GM12801 (cell line): ENCODE results near the gene RXFP2.

ENCODE experiments used
- TF ChIP-seq, protein P1 (sequence below): IDR thresholded peaks from one replicate; pipeline ENCODE4 v1.5.1; 2011; ENCODE audit warnings: control low read depth; ENCODE audit not compliant: insufficient read length; ENCODE audit errors: extremely low read depth

Gene RXFP2

DNA sequence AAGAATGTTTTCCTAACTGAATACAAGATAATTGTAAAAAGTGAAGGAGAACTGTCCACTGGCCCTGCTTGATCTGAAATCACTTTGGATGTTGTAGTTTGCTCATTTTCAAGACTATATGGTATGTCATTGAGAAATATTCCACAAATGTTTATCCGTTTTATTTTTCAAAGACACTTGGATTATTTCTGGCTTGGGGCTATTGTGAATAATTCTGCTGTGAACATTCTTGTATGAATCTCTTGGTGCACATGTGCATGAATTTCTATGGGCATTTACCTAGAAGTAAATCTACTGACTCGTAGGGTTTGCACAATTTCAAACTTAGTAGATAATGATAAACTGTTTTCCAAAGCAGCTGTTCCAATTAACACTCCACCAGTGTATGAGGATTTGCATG lies 8.6 kb downstream of the RXFP2 start:
- TF ChIP-seq, protein P1, sequence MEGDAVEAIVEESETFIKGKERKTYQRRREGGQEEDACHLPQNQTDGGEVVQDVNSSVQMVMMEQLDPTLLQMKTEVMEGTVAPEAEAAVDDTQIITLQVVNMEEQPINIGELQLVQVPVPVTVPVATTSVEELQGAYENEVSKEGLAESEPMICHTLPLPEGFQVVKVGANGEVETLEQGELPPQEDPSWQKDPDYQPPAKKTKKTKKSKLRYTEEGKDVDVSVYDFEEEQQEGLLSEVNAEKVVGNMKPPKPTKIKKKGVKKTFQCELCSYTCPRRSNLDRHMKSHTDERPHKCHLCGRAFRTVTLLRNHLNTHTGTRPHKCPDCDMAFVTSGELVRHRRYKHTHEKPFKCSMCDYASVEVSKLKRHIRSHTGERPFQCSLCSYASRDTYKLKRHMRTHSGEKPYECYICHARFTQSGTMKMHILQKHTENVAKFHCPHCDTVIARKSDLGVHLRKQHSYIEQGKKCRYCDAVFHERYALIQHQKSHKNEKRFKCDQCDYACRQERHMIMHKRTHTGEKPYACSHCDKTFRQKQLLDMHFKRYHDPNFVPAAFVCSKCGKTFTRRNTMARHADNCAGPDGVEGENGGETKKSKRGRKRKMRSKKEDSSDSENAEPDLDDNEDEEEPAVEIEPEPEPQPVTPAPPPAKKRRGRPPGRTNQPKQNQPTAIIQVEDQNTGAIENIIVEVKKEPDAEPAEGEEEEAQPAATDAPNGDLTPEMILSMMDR: no peak

DNA sequence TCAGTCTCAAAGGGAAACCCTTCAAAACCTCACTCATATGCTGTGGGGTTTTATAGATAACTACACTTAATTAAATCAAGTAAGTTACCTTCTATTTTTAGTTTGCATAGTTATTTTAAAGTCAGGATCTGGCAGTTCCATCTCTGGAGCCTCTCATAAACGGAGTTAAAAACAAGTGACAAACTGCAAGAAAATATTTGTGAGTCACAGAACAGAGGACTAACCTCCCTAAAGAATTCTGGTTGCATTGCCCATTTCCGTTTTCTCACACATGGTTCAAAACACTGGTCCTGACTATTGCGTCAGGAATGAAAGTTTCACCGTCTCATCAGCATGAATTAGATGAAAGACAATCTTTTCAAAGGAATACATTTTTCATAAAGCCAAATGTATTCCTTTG lies 10.6 kb downstream of the RXFP2 start:
- TF ChIP-seq, protein P1: no peak

DNA sequence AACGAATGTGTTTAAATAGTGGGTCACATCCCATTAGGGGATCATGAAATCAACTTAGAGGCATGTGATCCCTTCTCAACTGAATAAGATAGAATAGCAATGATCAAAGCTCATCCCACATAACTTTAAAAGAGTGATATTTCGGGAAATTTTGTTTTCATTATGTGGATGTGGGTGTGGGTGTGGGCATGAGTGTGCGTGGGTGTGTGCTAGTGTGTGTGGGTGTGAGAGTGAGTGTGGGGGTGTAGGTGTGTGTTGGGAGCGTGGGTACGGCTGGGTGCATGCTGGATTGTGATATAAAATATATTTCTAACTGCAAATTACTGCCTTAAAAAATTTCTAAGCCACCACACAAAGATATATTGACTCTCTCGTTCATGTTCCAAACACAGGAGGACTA lies 15.9 kb downstream of the RXFP2 start:
- TF ChIP-seq, protein P1: no peak

DNA sequence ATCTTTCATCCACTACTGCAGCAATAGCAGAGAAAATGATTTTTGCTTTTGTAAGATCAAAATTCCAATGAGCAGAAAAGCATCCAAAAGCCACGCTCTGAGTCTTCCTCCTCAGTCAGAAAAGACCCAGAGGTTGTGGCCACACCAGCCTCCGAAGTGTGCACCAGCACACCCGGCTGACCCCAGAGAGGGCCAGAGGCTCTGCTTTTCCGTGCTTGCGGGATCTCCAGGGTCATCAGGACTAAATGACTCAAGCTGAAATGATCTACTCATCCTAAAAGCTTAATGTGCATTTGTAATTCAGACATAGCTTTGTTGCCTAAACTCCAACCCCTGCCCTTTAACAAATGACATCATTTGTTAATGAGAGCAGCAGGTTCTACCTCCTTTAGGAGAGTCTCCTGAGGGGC lies 16.5 kb downstream of the RXFP2 start:
- TF ChIP-seq, protein P1: no peak

DNA sequence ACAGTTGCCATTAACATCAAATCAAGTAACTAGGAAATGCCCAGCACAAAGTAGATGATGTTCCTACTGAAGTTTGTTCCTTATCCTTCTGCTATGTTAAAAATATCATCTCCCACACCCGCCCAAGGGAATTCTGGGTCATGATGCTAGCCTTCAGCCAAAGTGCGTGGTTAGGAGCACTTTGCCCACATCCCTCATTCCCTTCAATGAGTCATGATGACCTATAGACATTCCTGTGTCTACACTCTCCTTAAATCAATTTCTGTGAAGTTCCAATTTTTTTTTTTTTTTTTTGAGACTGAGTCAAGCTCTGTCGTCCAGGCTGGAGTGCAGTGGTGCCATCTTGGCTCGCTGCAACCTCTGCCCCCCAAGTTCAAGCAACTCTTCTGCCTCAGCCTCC lies 17.0 kb downstream of the RXFP2 start:
- TF ChIP-seq, protein P1: no peak

DNA sequence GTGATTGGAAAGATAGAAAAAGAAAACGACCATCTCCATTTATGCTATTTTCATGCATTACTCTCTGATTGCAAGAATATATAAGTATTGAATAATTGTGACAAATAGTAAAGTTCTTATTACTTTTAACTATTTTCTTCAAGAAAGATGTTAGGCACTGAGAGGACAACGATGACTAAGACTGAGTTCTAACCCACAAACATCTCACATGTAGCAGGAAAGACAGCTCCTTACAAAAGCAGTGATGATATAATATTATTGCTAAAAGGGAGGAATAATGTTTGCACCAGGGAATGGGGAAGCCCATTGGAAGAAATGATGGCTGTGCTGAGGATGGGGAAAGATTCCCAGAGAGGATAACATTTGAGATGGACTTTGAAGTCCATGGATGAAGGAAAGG lies 22.6 kb downstream of the RXFP2 start:
- TF ChIP-seq, protein P1: no peak

DNA sequence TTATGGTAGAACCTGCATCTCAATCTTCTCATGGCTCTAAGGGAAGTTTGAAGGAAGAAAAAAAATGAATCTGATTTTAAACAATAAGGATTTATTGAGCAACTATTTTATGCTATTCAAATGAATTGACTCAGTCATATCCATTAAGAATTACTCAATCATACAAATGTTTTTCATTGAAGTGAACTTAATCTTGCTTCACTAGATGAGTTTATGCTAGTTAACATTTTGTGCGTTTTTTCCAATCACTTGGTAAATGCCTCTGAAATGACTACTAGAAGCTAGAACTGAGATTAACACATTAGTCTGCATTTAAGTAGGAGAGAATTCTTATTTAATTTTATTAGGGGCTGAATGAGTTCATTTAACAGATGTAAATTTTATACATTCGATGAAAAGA lies 25.2 kb downstream of the RXFP2 start:
- TF ChIP-seq, protein P1: no peak
